Inflammatory macrophage (primary cell): ENCODE results near the gene PKNOX2.

ENCODE experiments used
- DNase-seq, 2 donors: peaks; one replicate each; pipeline ENCODE4 v3.0.0-alpha.2; 2020 to 2022

Gene PKNOX2

GRCh38 chr11:125416981-125417935 is 252.7 kb downstream of the PKNOX2 start:
- DNase-seq = no peak

DNA sequence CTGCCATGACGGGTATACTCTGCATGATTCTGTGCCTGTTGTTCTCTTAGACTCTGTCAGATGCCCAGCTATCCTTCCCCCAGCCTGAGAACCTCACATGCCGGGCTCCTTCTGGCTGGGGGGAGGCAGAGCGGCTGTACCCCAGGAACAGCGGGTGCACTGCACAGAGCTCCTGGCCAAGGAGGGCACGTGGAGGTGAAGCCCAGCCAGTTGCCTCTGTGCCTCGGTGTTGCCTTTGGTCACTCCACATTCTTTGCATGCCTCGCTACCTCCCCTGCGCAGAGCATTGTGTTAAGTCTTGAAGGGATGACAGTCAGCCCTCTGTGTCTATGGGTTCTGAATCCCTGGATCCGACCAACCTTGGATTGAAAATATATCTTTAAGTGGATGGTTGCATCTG is 253.8 kb downstream of the PKNOX2 start:
- DNase-seq = no peak

DNA sequence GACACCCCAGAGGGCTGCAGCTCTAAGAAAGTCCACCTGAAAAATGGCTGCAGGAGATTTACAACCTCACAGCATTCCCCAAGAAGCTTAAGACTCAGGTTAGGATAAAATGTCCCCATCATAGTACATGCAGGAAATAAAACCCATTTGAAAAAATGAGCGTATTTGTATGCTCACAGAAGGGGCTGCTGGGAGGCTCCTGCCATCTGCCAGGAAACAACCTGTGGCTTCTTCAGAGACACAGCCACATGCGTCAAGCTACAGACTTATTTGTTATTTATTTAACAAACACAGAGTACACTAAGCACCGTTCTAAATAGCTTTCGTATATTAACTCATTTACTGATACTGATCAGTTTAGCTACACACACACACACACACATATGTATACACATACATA is 258.1 kb downstream of the PKNOX2 start:
- DNase-seq = no peak

- no peak for DNase-seq
Observed at GRCh38 chr11:125423247-125423849, 258.8 kb downstream of the PKNOX2 start.

DNA sequence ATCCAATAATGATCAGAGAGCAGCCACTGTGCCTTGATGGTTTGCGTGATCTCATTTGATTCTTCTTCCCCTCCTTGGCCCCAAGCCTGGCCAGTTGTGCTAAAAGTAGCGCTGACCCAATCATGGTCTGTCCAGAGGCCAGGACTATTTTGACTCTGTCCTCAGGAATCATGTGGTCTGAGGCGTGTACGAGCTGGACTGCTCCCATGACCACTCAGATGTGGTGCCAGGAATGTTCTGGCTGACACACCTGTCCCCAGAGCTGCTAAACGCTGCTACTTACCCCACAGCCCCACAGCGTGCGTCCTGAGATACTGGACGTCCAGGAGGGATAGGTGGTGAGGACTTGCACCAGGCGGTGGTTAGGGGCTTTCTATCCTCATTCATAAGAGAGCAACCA is 261.1 kb downstream of the PKNOX2 start:
- DNase-seq = no peak

DNA sequence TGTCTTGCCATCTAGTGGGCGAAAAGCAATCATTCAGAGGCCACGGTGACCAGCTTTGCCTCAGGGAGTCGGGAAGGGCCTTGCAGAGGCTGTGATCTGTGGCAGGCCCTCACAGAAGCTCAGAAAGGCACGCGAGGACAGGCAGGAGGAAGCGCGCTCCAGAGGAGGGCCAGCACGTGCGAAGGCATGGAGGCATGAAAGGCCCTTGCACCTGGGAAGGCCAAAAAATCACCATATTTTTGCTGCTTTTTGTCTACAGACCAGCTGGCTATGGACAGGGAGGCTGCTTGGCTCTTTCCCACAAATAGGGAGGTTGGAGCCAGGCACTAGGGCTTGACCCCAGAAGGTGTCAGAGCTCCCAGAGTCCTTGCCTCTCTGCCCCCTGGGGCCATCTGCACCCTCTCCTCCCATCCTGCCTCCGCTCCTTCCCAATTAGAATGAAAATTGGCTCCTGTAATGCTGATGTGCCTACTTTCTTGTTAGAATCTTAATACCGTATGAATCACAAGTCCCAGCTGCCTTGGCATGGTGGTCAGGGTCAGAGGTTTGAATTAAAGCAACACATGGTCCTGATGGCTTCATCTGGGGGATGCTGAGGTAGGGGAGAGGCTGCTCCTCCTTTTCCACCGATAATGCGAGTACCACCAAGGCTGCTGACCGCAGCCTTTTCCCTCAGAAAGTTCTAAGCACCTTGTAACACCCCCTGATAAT is 262.4 kb downstream of the PKNOX2 start:
- no peak for DNase-seq

DNA sequence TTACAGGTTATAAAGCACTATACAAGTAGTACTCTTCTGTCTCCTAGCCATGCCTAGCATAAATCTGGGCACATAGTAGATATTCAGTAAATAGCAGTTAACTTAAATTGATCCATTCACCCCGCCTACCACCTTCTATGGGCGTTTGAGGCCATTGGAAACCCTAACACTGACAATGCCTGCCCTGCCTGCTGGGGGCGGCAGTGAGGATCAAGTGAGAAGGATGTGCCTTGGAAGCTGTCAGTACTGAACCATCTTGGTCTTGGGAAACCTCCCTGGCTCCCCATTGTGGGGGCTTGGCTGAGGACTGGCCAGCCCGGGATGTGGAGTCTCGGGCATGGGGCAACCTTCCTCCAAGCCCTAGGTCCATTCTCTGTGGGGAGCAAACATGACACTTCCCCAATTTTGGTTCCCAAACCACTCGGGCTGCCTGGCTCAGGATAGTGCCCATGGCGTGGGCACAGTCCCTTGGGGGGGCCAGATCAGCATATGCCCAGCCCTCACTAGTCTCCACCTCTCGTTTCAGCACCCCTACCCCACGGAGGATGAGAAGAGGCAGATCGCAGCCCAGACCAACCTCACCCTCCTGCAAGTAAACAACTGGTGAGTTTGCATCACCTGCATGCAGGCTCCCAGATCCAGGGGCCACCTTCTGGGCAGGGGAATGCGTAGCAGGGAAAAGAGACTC is 264.1 kb downstream of the PKNOX2 start:
- DNase-seq = no peak

GRCh38 chr11:125429174-125429707 is 264.7 kb downstream of the PKNOX2 start:
- peak; percentile 11 to 51 for DNase-seq

- no peak for DNase-seq
Observed at GRCh38 chr11:125429807-125430678, 265.5 kb downstream of the PKNOX2 start.

- DNase-seq = no peak
Observed at GRCh38 chr11:125431009-125431408, 266.5 kb downstream of the PKNOX2 start.

- no peak for DNase-seq
Observed at GRCh38 chr11:125431481-125431880, 266.9 kb downstream of the PKNOX2 start.

GRCh38 chr11:125433454-125434121 is 269.0 kb downstream of the PKNOX2 start:
- DNase-seq = peak in 1 of 2 donors; percentile 24

GRCh38 chr11:125435461-125436238 is 271.1 kb downstream of the PKNOX2 start:
- no peak for DNase-seq

DNA sequence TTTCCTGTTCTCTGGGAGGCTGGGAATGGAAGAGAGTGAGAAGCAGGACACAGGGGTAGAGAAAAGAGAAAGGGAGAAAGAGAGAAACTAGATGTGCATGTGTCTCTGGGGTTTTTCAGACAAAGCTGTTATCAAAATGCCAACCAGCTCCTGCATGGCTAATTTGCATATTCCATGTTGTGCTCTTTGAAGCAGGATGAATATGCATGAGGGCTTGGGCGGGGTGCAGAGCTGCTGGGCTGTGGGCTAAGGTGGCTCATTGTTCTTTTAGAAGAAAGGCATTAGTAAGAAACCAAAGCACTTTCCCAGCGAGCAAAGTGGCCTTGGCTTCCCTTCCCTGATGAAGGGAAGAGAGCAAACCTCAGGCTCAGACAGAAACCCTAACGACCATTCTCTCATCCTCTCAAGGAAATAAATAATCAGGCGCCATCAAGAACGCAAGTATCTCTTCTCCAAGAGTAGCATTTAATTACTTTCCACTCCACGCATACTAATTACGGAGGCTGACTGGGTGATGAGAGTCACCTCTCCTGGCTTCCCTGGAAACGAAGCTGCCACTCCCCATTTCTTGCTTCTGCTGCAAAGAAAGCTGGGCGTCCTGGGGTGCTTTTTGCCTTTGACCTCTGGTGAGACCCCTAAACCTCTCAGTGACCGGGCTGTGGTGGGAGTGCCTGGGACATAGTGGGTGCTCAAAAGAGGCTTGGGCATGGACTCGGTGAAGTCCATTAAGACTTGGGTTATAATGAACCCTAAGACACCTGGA is 277.3 kb downstream of the PKNOX2 start:
- no peak for DNase-seq

- no peak for DNase-seq
Observed at GRCh38 chr11:125442946-125443345, 278.4 kb downstream of the PKNOX2 start.

- DNase-seq = no peak
Observed at GRCh38 chr11:125443767-125444311, 279.3 kb downstream of the PKNOX2 start.

DNA sequence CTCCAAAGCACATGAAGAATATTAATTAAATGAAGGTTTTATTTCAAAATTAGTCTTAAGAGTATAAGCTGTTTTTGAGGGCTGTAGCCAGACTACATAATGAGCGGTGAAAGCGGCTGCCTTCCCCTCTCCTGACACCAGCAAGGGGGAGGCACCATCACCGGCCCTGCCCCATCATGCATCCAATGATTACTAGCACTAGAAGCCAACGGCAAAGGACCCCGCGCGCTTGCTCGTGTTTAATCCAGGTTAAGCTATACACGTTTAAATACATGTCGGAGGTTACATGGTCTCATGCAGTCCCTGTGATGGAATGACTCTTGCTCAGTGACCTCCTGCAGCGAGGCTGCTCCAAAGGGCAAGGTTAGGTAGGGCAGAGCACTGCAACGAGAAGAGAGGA is 281.2 kb downstream of the PKNOX2 start:
- no peak for DNase-seq

DNA sequence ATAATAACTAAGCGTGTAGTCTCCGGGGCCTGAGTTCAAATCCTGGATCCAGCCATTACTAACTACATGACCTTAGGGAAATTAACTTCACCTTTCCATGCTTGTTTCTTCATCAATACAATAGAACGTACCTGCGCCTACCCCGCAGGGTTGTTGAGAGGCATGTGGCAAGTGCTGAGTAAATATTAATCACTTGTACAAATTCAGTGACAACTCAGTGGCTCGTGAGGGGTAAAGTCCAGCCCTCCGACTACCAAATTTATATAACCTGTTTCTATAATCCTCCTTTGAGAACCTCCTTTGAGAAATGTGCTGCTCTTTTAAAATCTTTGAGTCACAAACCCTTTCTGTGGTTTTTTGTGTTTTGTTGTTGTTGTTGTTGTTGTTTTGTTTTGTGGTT is 281.7 kb downstream of the PKNOX2 start:
- no peak for DNase-seq

- DNase-seq = no peak
Observed at GRCh38 chr11:125447721-125448120, 283.2 kb downstream of the PKNOX2 start.
